NB4 (cell line): ENCODE data around the gene KARS1.

Experiments
- CTCF ChIP-seq: IDR thresholded peaks from one replicate; pipeline ENCODE4 v1.5.1; 2012; ENCODE audit warnings: low read depth, low read length
- POLR2A ChIP-seq: IDR thresholded peaks from 2 replicates; pipeline ENCODE4 v1.6.1; 2011; ENCODE audit warnings: mild to moderate bottlenecking; ENCODE audit not compliant: insufficient read length; ENCODE audit errors: extremely low read depth

- TF ChIP-seq CTCF: no peak
- no peak for TF ChIP-seq POLR2A
Measured at GRCh38 chr16:75660726-75661302, 13.3 kb upstream of the KARS1 start.
